NAMALWA (cell line): Measurements from ENCODE around the gene LYSMD3.

Source experiments
- DNase-seq: peaks from one replicate; pipeline ENCODE4 v3.0.0-alpha.2; 2015; ENCODE audit warnings: low spot score

The LYSMD3 gene

DNA sequence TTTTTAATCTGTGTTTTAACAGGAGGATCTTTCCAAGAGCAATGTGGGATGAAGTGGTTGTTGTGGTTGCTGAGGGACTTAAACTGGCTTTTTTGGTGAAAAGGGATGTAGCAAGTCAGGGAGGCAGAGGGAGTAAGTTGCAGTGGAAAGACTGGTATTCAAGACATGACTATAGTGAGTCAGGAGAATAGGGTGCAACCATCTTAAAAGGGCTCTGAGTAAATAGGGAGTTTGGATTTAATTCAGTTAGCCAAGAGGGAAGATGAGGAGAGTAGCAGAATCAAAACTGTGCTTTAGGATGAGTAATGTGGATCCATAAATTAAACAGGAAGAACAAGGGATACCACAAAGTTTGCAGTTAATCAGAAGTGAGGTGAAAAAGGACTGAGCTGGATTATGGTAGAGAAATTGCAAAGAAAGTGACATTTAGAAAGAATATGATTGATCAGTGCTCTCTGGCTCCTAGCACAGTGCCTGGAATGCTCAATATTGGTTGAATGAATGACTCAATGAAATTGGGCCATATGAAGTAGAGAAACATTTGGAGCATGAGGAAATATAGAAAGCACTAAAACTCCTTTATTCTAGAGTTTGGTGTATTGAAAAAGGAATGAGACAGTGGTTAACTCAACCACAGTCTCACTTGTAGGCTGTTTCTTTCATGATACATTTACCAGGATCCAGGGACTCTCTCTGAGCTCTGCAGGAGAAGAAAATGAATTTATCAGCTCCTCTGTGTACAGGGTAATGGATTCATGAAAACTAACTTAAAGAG, 49.6 kb downstream of the LYSMD3 start:
- no peak for DNase-seq

DNA sequence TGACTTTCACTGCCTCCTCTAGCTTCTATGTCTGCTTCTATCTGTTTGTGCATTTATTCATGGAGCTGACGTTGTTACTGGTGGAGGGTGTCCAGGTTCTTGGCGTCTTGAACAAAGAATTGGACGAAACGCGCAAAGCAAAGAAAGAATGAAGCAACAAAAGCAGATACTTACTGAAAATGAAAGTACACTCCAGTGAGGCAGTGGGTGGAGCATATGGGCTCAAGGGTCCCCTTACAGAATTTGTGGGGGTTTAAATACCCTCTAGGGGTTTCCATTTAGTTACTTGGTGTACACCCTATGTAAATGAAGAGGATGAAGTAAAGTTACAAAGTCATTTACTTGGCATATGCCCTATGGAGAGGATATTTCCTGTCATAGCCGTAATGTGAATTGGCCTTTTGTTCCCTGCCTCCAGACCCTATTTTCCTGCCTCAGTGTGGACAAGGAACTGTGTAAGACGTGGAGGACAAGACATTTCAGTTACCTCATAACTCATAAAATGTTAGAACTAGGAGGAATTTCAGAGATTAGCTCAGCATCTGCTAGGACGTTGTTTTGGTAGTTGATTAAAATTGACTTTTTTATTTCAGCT, 51.7 kb downstream of the LYSMD3 start:
- DNase-seq: no peak

DNA sequence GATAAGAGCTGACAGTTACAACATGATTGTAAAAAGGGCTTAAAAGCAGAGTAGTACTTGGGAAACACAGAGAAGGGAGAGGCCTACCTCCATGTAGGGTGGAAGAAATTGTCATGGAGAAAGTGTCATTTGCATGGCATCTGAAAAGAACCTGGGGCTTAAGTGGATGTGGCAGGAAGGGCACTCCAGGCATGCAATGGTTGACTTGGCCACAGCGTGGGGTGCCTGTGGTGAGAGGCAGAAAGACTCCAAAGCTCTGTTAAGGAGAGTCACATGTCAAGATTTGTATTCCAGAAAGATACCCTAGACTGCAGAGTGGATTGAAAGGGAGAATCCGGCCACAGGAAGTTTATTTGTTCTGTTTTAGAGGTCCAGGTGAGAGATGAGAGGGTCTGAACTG, 52.3 kb downstream of the LYSMD3 start:
- DNase-seq: no peak

DNA sequence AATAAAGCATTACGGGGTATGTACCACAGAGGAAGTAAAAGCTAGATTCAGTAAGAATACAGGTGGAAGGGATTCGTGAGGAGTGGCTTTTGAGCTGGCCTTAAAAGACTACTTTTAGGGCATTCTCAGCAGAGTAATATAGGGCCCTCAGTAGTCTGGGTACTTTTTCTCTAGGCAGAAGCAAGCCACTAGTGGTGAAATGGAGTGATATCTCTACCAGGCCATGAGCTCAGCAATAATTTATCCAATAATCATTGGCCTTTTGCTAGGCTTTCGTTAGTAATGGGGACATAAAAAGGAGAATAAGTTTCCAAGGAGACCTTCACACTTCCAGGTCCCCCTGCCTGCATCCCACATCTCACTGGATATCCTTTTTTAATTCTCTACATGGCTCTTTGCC, 53.0 kb downstream of the LYSMD3 start:
- peak; percentile 38 for DNase-seq

DNA sequence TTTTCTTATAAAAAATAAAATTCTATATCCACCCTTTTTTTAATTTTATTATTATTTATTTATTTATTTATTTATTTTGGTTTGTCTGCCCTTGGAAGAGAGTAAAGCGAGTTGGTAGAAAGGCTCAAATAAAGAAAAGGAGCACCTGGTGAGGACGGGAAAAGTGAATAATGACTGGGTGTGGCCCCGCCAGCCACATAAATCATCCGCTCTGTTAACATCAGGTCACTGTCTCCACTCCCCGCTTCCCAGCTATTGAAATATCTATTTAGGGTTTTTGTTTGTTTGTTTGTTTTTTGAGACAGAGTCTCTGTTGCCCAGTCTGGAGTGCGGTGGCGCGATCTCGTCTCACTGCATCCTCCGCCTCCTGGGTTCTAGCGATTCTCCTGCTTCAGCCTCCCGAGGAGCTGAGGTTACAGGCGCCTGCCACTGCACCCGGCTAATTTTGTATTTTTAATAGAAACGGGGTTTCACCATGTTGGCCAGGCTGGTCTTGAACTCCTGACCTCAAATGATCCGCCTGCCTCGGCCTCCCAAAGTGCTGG, 53.9 kb downstream of the LYSMD3 start:
- DNase-seq: peak; percentile 3

DNA sequence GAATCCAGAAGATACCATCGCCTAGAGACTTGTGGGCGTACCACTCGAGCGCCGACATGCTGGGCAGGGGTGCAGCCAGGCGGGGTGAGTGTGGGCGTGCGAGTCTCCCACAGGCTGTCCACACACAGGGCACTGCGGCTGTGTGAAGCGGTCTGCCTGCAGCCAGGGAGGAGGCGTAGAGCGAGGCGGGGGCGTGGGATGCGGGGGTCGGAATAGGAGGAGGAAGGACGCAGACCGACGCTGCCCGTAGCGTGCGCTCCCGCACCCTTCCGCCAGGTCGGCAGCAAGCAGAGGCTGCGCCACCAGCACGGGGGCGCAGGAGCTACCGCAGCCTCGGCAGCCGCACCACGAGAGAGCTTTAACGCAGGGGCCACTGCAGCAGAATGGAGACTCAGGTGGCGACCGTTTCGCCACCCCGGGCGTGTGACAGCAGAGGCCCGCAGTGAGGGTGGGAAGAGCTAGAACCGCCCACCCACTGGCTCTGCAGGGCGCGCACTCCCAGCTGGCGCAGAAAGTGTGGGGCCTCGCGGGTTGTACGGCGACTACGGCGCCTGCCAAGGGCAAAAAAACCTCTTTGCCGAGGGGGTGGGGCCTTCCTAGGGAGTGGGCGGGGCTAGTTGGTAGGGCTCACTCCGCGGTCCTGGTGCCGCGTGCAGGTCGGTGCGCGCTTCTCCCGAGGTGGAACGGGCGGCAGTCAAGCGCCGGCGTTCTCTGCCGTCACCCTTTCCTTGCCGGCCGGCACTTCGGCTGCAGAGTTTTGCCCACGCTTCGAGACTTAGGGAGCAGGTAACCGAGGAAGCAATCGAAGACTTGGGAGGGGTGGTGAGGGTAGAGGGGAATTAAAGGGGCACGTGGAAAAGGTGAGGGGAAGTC, 54.9 kb downstream of the LYSMD3 start, which contains the start of the genes MBLAC2 and POLR3G:
Gene MBLAC2 (minus strand): TSS at position 537 of the 873 bp plus-strand sequence. CDS start 479 bp downstream, at position 58.
Gene POLR3G (plus strand): TSS at position 630 of the 873 bp plus-strand sequence. CDS start 10,704 bp downstream, outside the sequence.
- DNase-seq: peak; percentile 92

DNA sequence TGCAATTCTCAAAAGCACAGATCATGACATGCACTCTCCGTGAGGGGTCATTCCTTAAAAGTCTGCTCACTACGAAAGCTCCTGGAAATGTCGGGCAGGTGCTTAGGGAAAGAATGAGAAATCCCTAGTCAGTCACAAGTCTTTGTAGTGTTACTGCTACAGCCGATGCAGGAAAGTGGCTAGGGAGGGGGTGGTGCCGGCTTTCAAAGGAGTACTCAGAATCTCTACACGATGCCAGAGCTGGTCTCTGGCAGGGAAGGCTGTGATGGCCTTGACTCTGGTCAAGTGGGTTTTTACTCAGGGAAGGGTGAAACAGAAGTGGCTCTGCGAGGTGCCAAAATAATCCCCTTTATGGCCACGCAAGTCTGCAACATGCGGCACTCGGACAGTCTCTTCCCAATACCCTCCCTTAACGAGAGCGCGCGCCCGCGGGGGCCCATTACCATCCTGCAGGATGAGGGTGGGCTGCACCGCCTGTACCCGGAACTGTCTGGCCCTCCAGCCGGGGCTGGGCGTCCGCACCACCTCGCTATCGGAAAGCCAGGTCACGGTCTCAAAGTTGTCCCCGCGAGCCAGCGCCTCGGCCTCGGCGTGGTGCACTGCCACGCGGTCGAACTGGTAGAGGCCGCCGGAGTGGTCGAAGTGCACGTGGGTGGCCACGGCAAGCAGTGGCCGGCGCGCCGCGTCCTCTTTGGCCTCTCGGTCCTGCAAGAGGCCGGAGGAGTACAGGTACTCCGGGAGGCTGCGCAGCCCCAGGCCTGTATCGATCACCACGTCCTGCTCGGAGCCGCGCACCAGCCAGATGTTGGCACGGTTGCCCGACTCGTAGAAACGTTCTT, 55.8 kb downstream of the LYSMD3 start:
- DNase-seq: peak; percentile 51

DNA sequence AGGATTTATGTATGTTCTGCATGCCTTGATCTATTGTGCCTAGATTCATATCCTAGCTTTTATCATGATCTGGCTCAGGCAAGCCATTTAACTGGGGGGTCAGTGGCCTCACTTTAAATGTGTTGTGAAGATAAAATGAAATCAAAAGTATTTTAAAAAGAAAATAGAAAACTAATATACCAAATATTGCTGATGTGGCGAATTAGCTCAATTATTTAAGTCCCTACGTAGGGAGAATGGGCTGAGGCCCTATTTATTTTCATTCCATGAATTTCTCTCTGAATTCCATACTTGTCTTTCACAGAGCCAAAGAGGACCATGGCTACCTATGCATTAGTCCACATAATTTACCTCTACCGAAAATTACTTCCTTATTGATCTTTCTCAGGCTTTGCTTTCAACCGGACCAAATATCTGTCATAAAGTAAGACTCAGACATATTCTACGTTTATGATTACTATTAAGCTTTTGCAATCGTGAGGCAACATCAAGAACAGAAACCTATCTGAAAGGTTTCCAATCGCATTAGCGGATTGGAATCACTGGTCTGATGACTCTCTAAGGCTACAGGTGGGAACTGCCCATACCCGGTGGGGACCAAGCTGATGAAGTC, 56.5 kb downstream of the LYSMD3 start:
- DNase-seq: no peak
